ENCODE results near the gene HABP2.

The HABP2 gene

DNA sequence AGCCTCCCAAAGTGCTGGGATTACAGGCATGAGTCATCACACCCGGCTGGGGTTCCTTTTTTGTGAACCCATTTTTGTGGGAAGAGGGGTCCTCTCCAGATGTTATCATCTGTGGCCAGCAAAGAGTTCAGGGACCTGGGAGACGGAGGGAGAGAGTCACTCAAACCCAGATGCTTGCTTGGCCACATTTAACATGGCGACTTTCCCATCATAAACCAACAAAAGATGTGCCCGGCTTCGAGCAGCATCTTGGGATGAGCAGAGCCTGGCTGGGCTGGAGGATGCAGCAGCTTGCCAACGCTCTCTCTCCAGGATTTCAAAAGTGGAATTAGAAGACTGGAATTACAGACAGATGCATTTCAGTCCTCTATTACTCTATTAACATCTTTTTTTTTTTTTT lies 19.1 kb upstream of the HABP2 start:
- H3K4me1 ChIP-seq = peaks cover 0 to 16% (median under 1%) of the 10 kb centered on the region in 10 experiments; a peak in 9 of 20 replicates
- no peak overlapping the region for H3K9ac ChIP-seq
- TF ChIP-seq Cebpa-rat (IDR thresholded peaks at IDR 0.05) = no peak
- no peak overlapping the region for H3K4me3 ChIP-seq
- H3K9me3 ChIP-seq (replicated peaks in 1 of 11) = no peaks in the 10 kb centered on the region
- H3K27me3 ChIP-seq = no peaks in the 10 kb centered on the region
- no peaks in the 10 kb centered on the region for H4K20me1 ChIP-seq
- no peak overlapping the region for H3K4me2 ChIP-seq
- H3K27ac ChIP-seq = no peak overlapping the region
- no peaks in the 10 kb centered on the region for H3K36me3 ChIP-seq

GRCh38 chr10:113534423-113534822 lies 18.4 kb upstream of the HABP2 start:
- no peak overlapping the region for H3K9ac ChIP-seq
- no peaks in the 10 kb centered on the region for H3K27me3 ChIP-seq
- H3K9me3 ChIP-seq (replicated peaks in 1 of 11) = no peaks in the 10 kb centered on the region
- no peak overlapping the region for H3K27ac ChIP-seq
- no peak overlapping the region for H3K4me2 ChIP-seq
- H3K4me1 ChIP-seq = peaks cover 5 to 20% (median 6%) of the 10 kb centered on the region in 10 experiments
- no peak for TF ChIP-seq Cebpa-rat (IDR thresholded peaks at IDR 0.05)
- no peaks in the 10 kb centered on the region for H3K36me3 ChIP-seq
- no peak overlapping the region for H3K4me3 ChIP-seq
- no peaks in the 10 kb centered on the region for H4K20me1 ChIP-seq

GRCh38 chr10:113537672-113538071 lies 15.2 kb upstream of the HABP2 start:
- H4K20me1 ChIP-seq = no peaks in the 10 kb centered on the region
- H3K36me3 ChIP-seq = no peaks in the 10 kb centered on the region
- H3K4me2 ChIP-seq = peak overlapping the region in 2 of 11 experiments; percentile 16 to 83; a peak in 3 of 22 replicates
- no peak overlapping the region for H3K9ac ChIP-seq
- H3K27me3 ChIP-seq = no peaks in the 10 kb centered on the region
- H3K27ac ChIP-seq = no peak overlapping the region
- no peak for TF ChIP-seq Cebpa-rat (IDR thresholded peaks at IDR 0.05)
- no peaks in the 10 kb centered on the region for H3K9me3 ChIP-seq (replicated peaks in 1 of 11)
- H3K4me1 ChIP-seq = peaks cover 8 to 28% (median 15%) of the 10 kb centered on the region in 10 experiments
- H3K4me3 ChIP-seq = no peak overlapping the region

DNA sequence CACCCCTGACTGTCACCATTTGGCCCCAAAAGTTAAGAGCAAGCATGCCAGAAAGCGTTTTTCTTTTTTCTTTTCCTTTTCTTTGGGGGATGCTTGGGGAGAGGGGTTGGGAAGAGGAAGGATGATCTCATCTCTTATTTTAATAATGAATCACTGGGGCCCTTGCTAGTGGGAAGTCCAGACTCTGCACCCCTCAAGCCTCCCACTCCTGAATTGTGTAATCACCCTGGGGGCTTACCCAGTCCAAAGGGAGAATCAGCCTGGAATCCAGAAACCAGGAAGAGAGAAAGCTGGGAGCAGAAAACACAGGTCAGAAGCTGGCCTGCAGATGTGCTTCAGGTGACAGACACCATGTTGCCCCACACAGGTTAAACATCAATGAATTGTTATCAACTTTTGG lies 14.7 kb upstream of the HABP2 start:
- Histone ChIP-seq H3K27me3 (no peaks in the 10 kb centered on the region), H3K4me1 (peaks cover 8 to 28% (median 15%) of the 10 kb centered on the region in 10 experiments), H4K20me1 (no peaks in the 10 kb centered on the region), H3K36me3 (no peaks in the 10 kb centered on the region), H3K4me3 (no peak overlapping the region), H3K4me2 (peak overlapping the region in 3 of 11 experiments; percentile 16 to 85 (median 83); a peak in 4 of 22 replicates), H3K27ac (no peak overlapping the region), H3K9me3 (replicated peaks in 1 of 11) (no peaks in the 10 kb centered on the region), H3K9ac (no peak overlapping the region)
- no peak for TF ChIP-seq Cebpa-rat (IDR thresholded peaks at IDR 0.05)

DNA sequence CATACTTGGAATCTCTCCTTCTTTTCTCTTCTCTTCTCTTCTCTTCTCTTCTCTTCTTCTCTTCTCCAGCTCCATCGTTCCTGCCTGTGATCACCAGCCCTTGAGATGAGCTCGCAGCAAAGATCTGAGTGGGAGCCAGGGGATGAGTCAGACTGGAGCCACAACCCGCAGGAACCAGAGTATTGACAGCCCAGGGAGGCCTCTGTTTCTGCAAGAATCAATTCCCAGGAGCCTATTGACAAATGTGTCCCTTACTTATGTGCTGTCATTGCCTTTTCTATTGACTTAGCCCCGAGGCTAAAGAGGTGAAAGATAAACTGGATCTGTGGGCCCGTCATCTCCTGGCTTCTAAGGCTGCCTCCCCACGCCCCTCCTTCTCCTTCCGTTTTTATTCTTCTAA lies 13.1 kb upstream of the HABP2 start:
- Histone ChIP-seq H3K36me3 (no peaks in the 10 kb centered on the region), H4K20me1 (no peaks in the 10 kb centered on the region), H3K4me1 (peaks cover 8 to 28% (median 15%) of the 10 kb centered on the region in 10 experiments), H3K9me3 (replicated peaks in 1 of 11) (no peaks in the 10 kb centered on the region), H3K4me2 (peak overlapping the region in 10 of 11 experiments; percentile 6 to 85 (median 37); a peak in 19 of 22 replicates), H3K9ac (no peak overlapping the region), H3K27me3 (no peaks in the 10 kb centered on the region), H3K4me3 (no peak overlapping the region), H3K27ac (no peak overlapping the region)
- no peak for TF ChIP-seq Cebpa-rat (IDR thresholded peaks at IDR 0.05)

GRCh38 chr10:113540845-113541548 lies 11.9 kb upstream of the HABP2 start:
- H3K4me3 ChIP-seq = no peak overlapping the region
- H3K36me3 ChIP-seq = no peaks in the 10 kb centered on the region
- H3K27me3 ChIP-seq = no peaks in the 10 kb centered on the region
- H3K9ac ChIP-seq = no peak overlapping the region
- no peaks in the 10 kb centered on the region for H4K20me1 ChIP-seq
- H3K4me1 ChIP-seq = peaks cover 8 to 28% (median 15%) of the 10 kb centered on the region in 10 experiments
- H3K27ac ChIP-seq = no peak overlapping the region
- no peaks in the 10 kb centered on the region for H3K9me3 ChIP-seq (replicated peaks in 1 of 11)
- no peak for TF ChIP-seq Cebpa-rat (IDR thresholded peaks at IDR 0.05)
- no peak overlapping the region for H3K4me2 ChIP-seq

DNA sequence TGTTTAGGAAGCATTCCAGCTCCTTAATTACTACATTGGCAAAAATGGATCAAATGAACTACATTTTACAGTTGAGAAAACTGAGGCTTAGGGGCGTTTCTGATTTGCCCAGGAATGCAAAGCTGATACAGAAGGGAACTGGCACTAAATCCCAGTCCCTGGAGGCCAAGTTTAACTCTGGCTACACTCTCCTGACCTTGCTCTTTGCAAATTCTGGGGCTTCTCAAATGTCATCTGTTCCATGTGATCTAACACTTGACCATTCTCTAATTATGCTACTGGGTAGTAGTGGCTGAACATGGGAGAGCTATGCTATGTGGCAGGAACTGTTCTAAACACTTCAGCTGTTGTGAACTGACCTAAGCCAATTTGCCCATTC lies 11.3 kb upstream of the HABP2 start:
- H3K9me3 ChIP-seq (replicated peaks in 1 of 11) = no peaks in the 10 kb centered on the region
- H3K9ac ChIP-seq = no peak overlapping the region
- peaks cover 8 to 28% (median 15%) of the 10 kb centered on the region in 10 experiments for H3K4me1 ChIP-seq
- no peaks in the 10 kb centered on the region for H4K20me1 ChIP-seq
- no peak for TF ChIP-seq Cebpa-rat (IDR thresholded peaks at IDR 0.05)
- H3K4me3 ChIP-seq = no peak overlapping the region
- no peaks in the 10 kb centered on the region for H3K27me3 ChIP-seq
- no peaks in the 10 kb centered on the region for H3K36me3 ChIP-seq
- no peak overlapping the region for H3K27ac ChIP-seq
- H3K4me2 ChIP-seq = no peak overlapping the region

GRCh38 chr10:113543107-113543955 lies 9.5 kb upstream of the HABP2 start:
- H3K4me2 ChIP-seq = no peak overlapping the region
- no peak overlapping the region for H3K4me3 ChIP-seq
- no peaks in the 10 kb centered on the region for H4K20me1 ChIP-seq
- H3K9me3 ChIP-seq (replicated peaks in 1 of 11) = no peaks in the 10 kb centered on the region
- H3K9ac ChIP-seq = no peak overlapping the region
- peaks cover 8 to 20% (median 15%) of the 10 kb centered on the region in 10 experiments for H3K4me1 ChIP-seq
- H3K27ac ChIP-seq = no peak overlapping the region
- no peak for TF ChIP-seq Cebpa-rat (IDR thresholded peaks at IDR 0.05)
- H3K27me3 ChIP-seq = no peaks in the 10 kb centered on the region
- no peaks in the 10 kb centered on the region for H3K36me3 ChIP-seq

- Histone ChIP-seq H3K36me3 (no peaks in the 10 kb centered on the region), H3K9ac (no peak overlapping the region), H4K20me1 (no peaks in the 10 kb centered on the region), H3K4me2 (no peak overlapping the region), H3K9me3 (replicated peaks in 1 of 11) (no peaks in the 10 kb centered on the region), H3K27me3 (no peaks in the 10 kb centered on the region), H3K4me1 (peaks cover 4 to 11% (median 8%) of the 10 kb centered on the region in 10 experiments), H3K4me3 (no peak overlapping the region), H3K27ac (no peak overlapping the region)
- TF ChIP-seq Cebpa-rat (IDR thresholded peaks at IDR 0.05) = no peak
Observed at GRCh38 chr10:113544392-113544791, 8.5 kb upstream of the HABP2 start.

Data from BLaER1 treated with 17β-estradiol and CSF1 and Interleukin-3, amounts not matched to agents 10 nM and 100 nM (cell line).